ENCODE results near the gene CABLES1. TPM values are rescaled to one million over a fixed set of nuclear protein-coding genes. Genes with fewer than 3 reads are reported as not detected.

CABLES1 gene
- total and polyA plus RNA-seq, 2 experiments from 2014 or later = 1.3 to 8.9 TPM

- Histone ChIP-seq H3K4me2 (ENCODE audit: unreplicated experiment) (no peak overlapping the region), H2AFZ (no peak overlapping the region), H3F3A (ENCODE audit: insufficient read depth) (peaks cover 4% of the 10 kb centered on the region; the same call in 1 of the 2 replicates), H3K9me3 (ENCODE audit: low read depth) (no peaks in the 10 kb centered on the region), H3K4me3 (no peak overlapping the region), H3K9me2 (ENCODE audit: insufficient read depth) (no peaks in the 10 kb centered on the region), H3K27me3 (replicated peaks; ENCODE audit: insufficient read depth) (no peaks in the 10 kb centered on the region), H3K4me1 (ENCODE audit: insufficient read depth) (peaks cover 21% of the 10 kb centered on the region), H3K79me2 (ENCODE audit: insufficient read depth) (peaks cover 11% of the 10 kb centered on the region; the same call in 1 of the 2 replicates), H4K20me1 (ENCODE audit: insufficient read depth) (no peaks in the 10 kb centered on the region), H3K36me3 (ENCODE audit: low read depth) (no peaks in the 10 kb centered on the region), H3K27ac (no peak overlapping the region), H3K9ac (no peak overlapping the region)
- in situ Hi-C loops (cut with MboI) = no loop called here
- no peak for DNase-seq
- TF ChIP-seq EZH2phosphoT487 (IDR thresholded peaks at IDR 0.05; ENCODE audit: insufficient read depth, low read depth) (no peak), EZH2 (IDR thresholded peaks at IDR 0.05; ENCODE audit: insufficient read depth, poor library complexity, severe bottlenecking) (no peak)
- 92 to 93% methylated on average over 25 of the region's 25 CpGs for WGBS, 2 experiments (ENCODE audit: low coverage in 1 of 2, low lambda C conversion rate in 2 of 2, missing lambda C conversion rate in 2 of 2)
These were observed 54.7 kb downstream of the CABLES1 start for GRCh38 chr18:23189768-23190661.

- Histone ChIP-seq H4K20me1 (ENCODE audit: insufficient read depth) (no peaks in the 10 kb centered on the region), H3K36me3 (ENCODE audit: low read depth) (no peaks in the 10 kb centered on the region), H3K27ac (no peak overlapping the region), H3K4me1 (ENCODE audit: insufficient read depth) (peaks cover 21% of the 10 kb centered on the region), H3K9ac (no peak overlapping the region), H2AFZ (no peak overlapping the region), H3K9me2 (ENCODE audit: insufficient read depth) (no peaks in the 10 kb centered on the region), H3K79me2 (ENCODE audit: insufficient read depth) (0 out of 2 replicates have a peak, but pooled peaks cover 10% of the 10 kb centered on the region), H3K9me3 (ENCODE audit: low read depth) (no peaks in the 10 kb centered on the region), H3K27me3 (replicated peaks; ENCODE audit: insufficient read depth) (no peaks in the 10 kb centered on the region), H3K4me2 (ENCODE audit: unreplicated experiment) (no peak overlapping the region), H3K4me3 (no peak overlapping the region), H3F3A (ENCODE audit: insufficient read depth) (peaks cover 4% of the 10 kb centered on the region; the same call in 1 of the 2 replicates)
- WGBS, 2 experiments (ENCODE audit: low coverage in 1 of 2, low lambda C conversion rate in 2 of 2, missing lambda C conversion rate in 2 of 2) = 91 to 100% methylated on average over 1 of the region's 1 CpG
- TF ChIP-seq EZH2 (IDR thresholded peaks at IDR 0.05; ENCODE audit: insufficient read depth, poor library complexity, severe bottlenecking) (no peak), EZH2phosphoT487 (IDR thresholded peaks at IDR 0.05; ENCODE audit: insufficient read depth, low read depth) (no peak)
- in situ Hi-C loops (cut with MboI) = no loop called here
- no peak for DNase-seq
These were observed 55.9 kb downstream of the CABLES1 start for GRCh38 chr18:23191232-23191631.

- Histone ChIP-seq H3K27me3 (replicated peaks; ENCODE audit: insufficient read depth) (no peaks in the 10 kb centered on the region), H3K9me3 (ENCODE audit: low read depth) (no peaks in the 10 kb centered on the region), H3K79me2 (ENCODE audit: insufficient read depth) (0 out of 2 replicates have a peak, but pooled peaks cover 3% of the 10 kb centered on the region), H3K9me2 (ENCODE audit: insufficient read depth) (no peaks in the 10 kb centered on the region), H2AFZ (peak overlapping the region; percentile 36; the same call in 1 of the 2 replicates), H3K4me3 (peak overlapping the region; percentile 36; the same call in 1 of the 2 replicates), H3K4me1 (ENCODE audit: insufficient read depth) (peaks cover 21% of the 10 kb centered on the region), H3K27ac (peak overlapping the region; percentile 7; the same call in 1 of the 2 replicates), H3F3A (ENCODE audit: insufficient read depth) (peaks cover 4% of the 10 kb centered on the region; the same call in 1 of the 2 replicates), H4K20me1 (ENCODE audit: insufficient read depth) (no peaks in the 10 kb centered on the region), H3K36me3 (ENCODE audit: low read depth) (no peaks in the 10 kb centered on the region), H3K4me2 (ENCODE audit: unreplicated experiment) (peak overlapping the region; percentile 69), H3K9ac (0 out of 2 replicates have a peak overlapping the region, but pooled peaks have one; percentile 4)
- in situ Hi-C loops (cut with MboI) = no loop called here
- no peak for DNase-seq
- WGBS, 2 experiments (ENCODE audit: low coverage in 1 of 2, low lambda C conversion rate in 2 of 2, missing lambda C conversion rate in 2 of 2) = 34 to 37% methylated on average over 2 of the region's 2 CpGs
- TF ChIP-seq EZH2phosphoT487 (IDR thresholded peaks at IDR 0.05; ENCODE audit: insufficient read depth, low read depth) = no peak
- no peak for TF ChIP-seq EZH2 (IDR thresholded peaks at IDR 0.05; ENCODE audit: insufficient read depth, poor library complexity, severe bottlenecking)
These were observed 58.5 kb downstream of the CABLES1 start for GRCh38 chr18:23193742-23194141.

GRCh38 chr18:23194155-23194996 is 59.1 kb downstream of the CABLES1 start:
- in situ Hi-C loops (cut with MboI) = no loop called here
- H3K27me3 ChIP-seq (replicated peaks; ENCODE audit: insufficient read depth) = no peaks in the 10 kb centered on the region
- H3K4me3 ChIP-seq = peak overlapping the region; percentile 36
- 13 to 18% methylated on average over 14 of the region's 14 CpGs for WGBS, 2 experiments (ENCODE audit: low coverage in 1 of 2, low lambda C conversion rate in 2 of 2, missing lambda C conversion rate in 2 of 2)
- no peaks in the 10 kb centered on the region for H3K9me3 ChIP-seq (ENCODE audit: low read depth)
- TF ChIP-seq EZH2phosphoT487 (IDR thresholded peaks at IDR 0.05; ENCODE audit: insufficient read depth, low read depth) (no peak), EZH2 (IDR thresholded peaks at IDR 0.05; ENCODE audit: insufficient read depth, poor library complexity, severe bottlenecking) (no peak)
- H3K4me2 ChIP-seq (ENCODE audit: unreplicated experiment) = peak overlapping the region; percentile 69
- no peaks in the 10 kb centered on the region for H3K36me3 ChIP-seq (ENCODE audit: low read depth)
- DNase-seq = peak; percentile 78
- peak overlapping the region; percentile 4; the same call in 1 of the 2 replicates for H3K9ac ChIP-seq
- peak overlapping the region; percentile 7; the same call in 1 of the 2 replicates for H3K27ac ChIP-seq
- peaks cover 4% of the 10 kb centered on the region; the same call in 1 of the 2 replicates for H3F3A ChIP-seq (ENCODE audit: insufficient read depth)
- no peaks in the 10 kb centered on the region for H4K20me1 ChIP-seq (ENCODE audit: insufficient read depth)
- peaks cover 21% of the 10 kb centered on the region for H3K4me1 ChIP-seq (ENCODE audit: insufficient read depth)
- no peaks in the 10 kb centered on the region for H3K9me2 ChIP-seq (ENCODE audit: insufficient read depth)
- no peaks in the 10 kb centered on the region for H3K79me2 ChIP-seq (ENCODE audit: insufficient read depth)
- H2AFZ ChIP-seq = peak overlapping the region; percentile 36

All from GM23248 (cell line).